Adrenal gland (tissue), 12 donors: ENCODE results near the gene MINK1. TPM values are rescaled to one million over a fixed set of nuclear protein-coding genes. Genes with fewer than 3 reads are reported as not detected.

Source experiments
- DNase-seq, 7 donors: peaks; one replicate each; pipeline ENCODE4 v3.0.0-alpha.2; 2019 to 2020
- H3K27ac ChIP-seq, 5 donors: fragments of 200-600 bp; sonication (generic) in 4 of 5; 1 replicate in 3 of 5; 2 replicates in 2 of 5; pipeline versions ENCODE4 v1.5.1 to v1.8.0; 2016 to 2020; ENCODE audit warnings: mild to moderate bottlenecking in 1 of 5
- H3K27me3 ChIP-seq: fragments of 200-600 bp; 2 replicates; pipeline ENCODE4 v1.8.0; 2021
- H3K36me3 ChIP-seq, 2 donors: fragments of 200-600 bp; replicated peaks in 1 of 2; 1 replicate in 1 of 2; 2 replicates in 1 of 2; pipeline versions ENCODE4 v1.5.1 to v1.8.0; 2018 to 2022
- H3K4me1 ChIP-seq, 2 donors: fragments of 200-600 bp; replicated peaks in 1 of 2; 1 replicate in 1 of 2; 2 replicates in 1 of 2; pipeline versions ENCODE4 v1.5.1 to v1.8.0; 2018 to 2021
- H3K4me3 ChIP-seq, 4 donors: fragments of 200-600 bp; sonication (generic) in 3 of 4; one replicate each; pipeline ENCODE4 v1.5.1; 2016 to 2018
- H3K9me3 ChIP-seq, 3 donors: fragments of 200-600 bp; sonication (generic) in 1 of 3; replicated peaks in 1 of 3; 1 replicate in 2 of 3; 2 replicates in 1 of 3; pipeline versions ENCODE4 v1.5.1 to v1.8.0; 2016 to 2021
- CTCF ChIP-seq, 6 experiments: fragments of 450-650 bp in 4 of 6; fragments of 200-600 bp in 2 of 6; sonication (generic) in 1 of 6; IDR thresholded peaks; 1 replicate in 5 of 6; 2 replicates in 1 of 6; pipeline versions ENCODE4 v1.5.1 to v1.8.0; 2016 to 2021; ENCODE audit warnings: antibody characterized with exemption in 6 of 6, mild to moderate bottlenecking in 2 of 6, moderate library complexity in 1 of 6
- POLR2A ChIP-seq, 2 donors: fragments of 450-650 bp; IDR thresholded peaks; one replicate each; pipeline ENCODE4 v1.6.1; 2017; ENCODE audit warnings: antibody characterized with exemption in 2 of 2, mild to moderate bottlenecking in 2 of 2, moderate library complexity in 1 of 2
- WGBS, 4 donors: extraction: QIAGEN DNeasy Blood & Tissue Kit in 2 of 4; methylation state at CpG; one replicate each; pipeline versions ENCODE4 v1.1.5 to v1.1.7; 2013 to 2017; 5-methylcytosine and 5-hydroxymethylcytosine counted together
- intact Hi-C, 2 donors: fragments of 100-400 bp; cut with DNase I; formaldehyde crosslinking; loops; one replicate each; pipeline versions ENCODE4 v1.14.1 to v1.15.0; 2022 to 2023
- polyA plus RNA-seq, 3 donors: library from polyadenylated mRNA; stranded (reverse); fragments of 200-250 nt in 2 of 3; fragments of 350-450 nt in 1 of 3; fragmentation: Illumina TruSeq in 1 of 3; extraction: RNeasy Lipid Tissue Mini Kit (QIAGEN cat#74804) in 1 of 3; gene quantifications; one replicate each; pipeline ENCODE4 v1.2.3, GENCODE V29; 2013 to 2014
- total RNA-seq, 9 donors: library from RNA; depleted of rRNA in 4 of 9; stranded (reverse); fragments of >200 nt in 4 of 9; fragments of 120-200 nt in 1 of 9; fragmentation: NEBNext Ultra II Directional in 1 of 9; extraction: Animal tissue kit (Norgen Biotek cat#: 25700) in 1 of 9; gene quantifications; one replicate each; pipeline versions ENCODE4 v1.1.0 to v1.2.4, GENCODE V29; 2013 to 2023
- donor health status: healthy with polysubstance abuse.
- donor health status: Bipolar disorder and iron deficiency.
- donor health status: DM: yes; HTN: yes; CAD: no.
- donor health status: DM: no; HTN: no; CAD: no.
- donor health status: DM: no; HTN: no; CAD: no.
- donor health status: DM: yes; HTN: yes; CAD: no.

Gene MINK1
- total and polyA plus RNA-seq, 12 donors: 21.5 to 135 (median 50.4) TPM

- Histone ChIP-seq H3K36me3 (no peaks in the 10 kb centered on the region), H3K27me3 (no peaks in the 10 kb centered on the region), H3K9me3 (no peaks in the 10 kb centered on the region), H3K4me3 (no peak overlapping the region), H3K27ac (no peak overlapping the region), H3K4me1 (peaks cover 8 to 14% of the 10 kb centered on the region in 2 donors)
- 59 to 78% (median 69%) methylated on average over 2 of the region's 2 CpGs for WGBS, 4 donors
- DNase-seq: no peak
- TF ChIP-seq CTCF (IDR thresholded peaks at IDR 0.05) (no peak), POLR2A (IDR thresholded peaks at IDR 0.05) (no peak)
- intact Hi-C loops: no loop called here
These were observed 37.7 kb downstream of the MINK1 start for GRCh38 chr17:4870855-4871254.

GRCh38 chr17:4872786-4873185, 39.6 kb downstream of the MINK1 start:
- peak in 6 of 7 donors; percentile 51 to 73 (median 66) for DNase-seq
- H3K27ac ChIP-seq: peak overlapping the region in 2 of 5 donors; percentile 19 to 45
- H3K4me3 ChIP-seq: no peak overlapping the region
- H3K4me1 ChIP-seq: peaks cover 8 to 14% of the 10 kb centered on the region in 2 donors
- intact Hi-C loops: no loop called here
- no peaks in the 10 kb centered on the region for H3K27me3 ChIP-seq
- H3K36me3 ChIP-seq: no peaks in the 10 kb centered on the region
- no peak for TF ChIP-seq POLR2A (IDR thresholded peaks at IDR 0.05)
- no peak for TF ChIP-seq CTCF (IDR thresholded peaks at IDR 0.05)
- no peaks in the 10 kb centered on the region for H3K9me3 ChIP-seq
- 7 to 12% (median 10%) methylated on average over 8 of the region's 8 CpGs for WGBS, 4 donors

GRCh38 chr17:4877089-4877488, 43.9 kb downstream of the MINK1 start:
- Histone ChIP-seq H3K9me3 (no peaks in the 10 kb centered on the region), H3K27me3 (no peaks in the 10 kb centered on the region), H3K4me3 (no peak overlapping the region), H3K36me3 (peaks cover 0 to 28% of the 10 kb centered on the region in 2 donors), H3K27ac (no peak overlapping the region), H3K4me1 (peaks cover 5 to 11% of the 10 kb centered on the region in 2 donors)
- TF ChIP-seq POLR2A (IDR thresholded peaks at IDR 0.05) (no peak), CTCF (IDR thresholded peaks at IDR 0.05) (no peak)
- intact Hi-C loops: no loop called here
- DNase-seq: no peak
- WGBS, 4 donors: 50 to 84% (median 78%) methylated on average over 5 of the region's 5 CpGs

GRCh38 chr17:4879601-4880000, 46.5 kb downstream of the MINK1 start:
- Histone ChIP-seq H3K9me3 (no peaks in the 10 kb centered on the region), H3K27ac (no peak overlapping the region), H3K4me1 (no peaks in the 10 kb centered on the region), H3K36me3 (peaks cover 0 to 34% of the 10 kb centered on the region in 2 donors), H3K27me3 (no peaks in the 10 kb centered on the region), H3K4me3 (no peak overlapping the region)
- intact Hi-C loops: no loop called here
- TF ChIP-seq CTCF (IDR thresholded peaks at IDR 0.05): no peak
- no peak for TF ChIP-seq POLR2A (IDR thresholded peaks at IDR 0.05)
- no peak for DNase-seq
- WGBS, 4 donors: 62 to 80% (median 73%) methylated on average over 3 to 4 of the region's 4 CpGs
